Endothelial cell of umbilical vein (primary cell): ENCODE results near the gene CACNA2D3. TPM values are rescaled to one million over a fixed set of nuclear protein-coding genes. Genes with fewer than 3 reads are reported as not detected.

Experiments
- BruUV-seq: library from RNA; stranded (reverse); fragments of 400-500 nt; replicated peaks from 2 replicates; lab custom pipeline; 2021; lab: Mats Ljungman, UMichigan
- CTCF ChIA-PET: fragments of 300-600, 350-600 bp; sonication (Branson Sonifier 250); formaldehyde crosslinking; loops from one replicate; lab custom pipeline; 2021; ENCODE audit warnings: antibody characterized with exemption, inconsistent platforms; lab: Charles Lee
- POLR2A ChIA-PET: fragments of 300-600, 350-600 bp; sonication (Branson Sonifier 250); formaldehyde crosslinking; loops from one replicate; lab custom pipeline; 2021; ENCODE audit warnings: antibody characterized with exemption, inconsistent platforms; lab: Charles Lee
- DNase-seq: peaks from one replicate; pipeline ENCODE4 v3.0.0-alpha.2; 2011; ENCODE audit warnings: low read depth, low spot score
- FAIRE-seq: peaks from 2 replicates; lab custom pipeline; 2011; peaks lifted over from hg19 to GRCh38; lab: Jason Lieb, UNC
- H2AFZ ChIP-seq: 2 replicates; pipeline ENCODE4 v1.6.0; 2012; ENCODE audit warnings: low read depth, low read length, control low read depth, inconsistent platforms
- H3K27ac ChIP-seq: 2 replicates; pipeline ENCODE4 v1.5.1; 2011; ENCODE audit warnings: low read depth, mild to moderate bottlenecking, control low read depth, low read length, moderate library complexity; ENCODE audit not compliant: insufficient read depth
- H3K27me3 ChIP-seq, 2 experiments: 2 replicates each; pipeline versions ENCODE4 v1.6.0 to v1.6.1; 2011; ENCODE audit warnings: low read length in 2 of 2, mixed read lengths in 1 of 2; ENCODE audit not compliant: control insufficient read depth in 2 of 2, insufficient read depth in 2 of 2
- H3K36me3 ChIP-seq, 2 experiments: 2 replicates in 1 of 2; 3 replicates in 1 of 2; pipeline ENCODE4 v1.5.1; 2011; ENCODE audit warnings: low read length in 2 of 2, mild to moderate bottlenecking in 1 of 2, moderate library complexity in 1 of 2; ENCODE audit not compliant: control insufficient read depth in 2 of 2, insufficient read depth in 2 of 2; ENCODE audit errors: extremely low read depth in 1 of 2
- H3K4me1 ChIP-seq: 3 replicates; pipeline ENCODE4 v1.5.1; 2011; ENCODE audit warnings: mild to moderate bottlenecking, low read length; ENCODE audit not compliant: control insufficient read depth, insufficient read depth; ENCODE audit errors: extremely low read depth
- H3K4me2 ChIP-seq: 2 replicates; pipeline ENCODE4 v1.6.1; 2011; ENCODE audit warnings: low read length, control low read depth, mixed read lengths; ENCODE audit not compliant: insufficient read depth
- H3K4me3 ChIP-seq, 3 experiments: fragments of 200-600 bp in 1 of 3; sonication (generic), shearing (Covaris generic) in 1 of 3; replicated peaks in 1 of 3; 2 replicates each; pipeline ENCODE4 v1.5.1; 2011 to 2016; ENCODE audit warnings: control low read depth in 3 of 3, low read length in 3 of 3, mild to moderate bottlenecking in 2 of 3, inconsistent platforms in 1 of 3, low read depth in 1 of 3, moderate library complexity in 1 of 3; ENCODE audit not compliant: insufficient read depth in 1 of 3
- H3K79me2 ChIP-seq: 2 replicates; pipeline ENCODE4 v1.6.0; 2012; ENCODE audit warnings: low read length, inconsistent platforms; ENCODE audit not compliant: control insufficient read depth, insufficient read depth
- H3K9ac ChIP-seq: replicated peaks from 2 replicates; pipeline ENCODE3; 2011; ENCODE audit warnings: low read length, control low read depth; ENCODE audit not compliant: insufficient read depth; ENCODE audit errors: extremely low read depth
- H3K9me1 ChIP-seq: replicated peaks from 3 replicates; pipeline ENCODE4 v1.6.0; 2011; ENCODE audit warnings: mild to moderate bottlenecking, low read length; ENCODE audit not compliant: control insufficient read depth, insufficient read depth; ENCODE audit errors: extremely low read depth
- H3K9me3 ChIP-seq: replicated peaks from 2 replicates; pipeline ENCODE4 v1.5.1; 2012; ENCODE audit warnings: low read length, inconsistent platforms; ENCODE audit not compliant: control insufficient read depth, insufficient read depth
- H4K20me1 ChIP-seq: replicated peaks from 2 replicates; pipeline ENCODE3; 2011; ENCODE audit warnings: mild to moderate bottlenecking, low read length; ENCODE audit not compliant: control insufficient read depth, insufficient read depth; ENCODE audit errors: extremely low read depth
- CTCF ChIP-seq, 2 donors: IDR thresholded peaks; 1 replicate in 1 of 2; 2 replicates in 1 of 2; pipeline ENCODE4 v1.5.1; 2011; ENCODE audit warnings: low read length in 2 of 2, mild to moderate bottlenecking in 2 of 2, moderate library complexity in 2 of 2, control low read depth in 1 of 2, inconsistent platforms in 1 of 2, low read depth in 1 of 2; ENCODE audit not compliant: insufficient read depth in 1 of 2; ENCODE audit errors: extremely low read depth in 1 of 2
- EZH2 ChIP-seq: IDR thresholded peaks from 2 replicates; pipeline ENCODE4 v1.6.1; 2012; ENCODE audit warnings: borderline replicate concordance, low read depth, mild to moderate bottlenecking, moderate library complexity, low read length, inconsistent platforms; ENCODE audit not compliant: severe bottlenecking
- FOS ChIP-seq: IDR thresholded peaks from 2 replicates; pipeline ENCODE4 v1.6.1; 2011; ENCODE audit warnings: mild to moderate bottlenecking, low read length, moderate library complexity, borderline replicate concordance; ENCODE audit not compliant: insufficient read depth
- GATA2 ChIP-seq: IDR thresholded peaks from 2 replicates; pipeline ENCODE4 v1.7.0; 2011; ENCODE audit warnings: low read depth, mild to moderate bottlenecking, moderate library complexity, mixed read lengths, low read length; ENCODE audit not compliant: insufficient read length, insufficient read depth
- JUN ChIP-seq: IDR thresholded peaks from 2 replicates; pipeline ENCODE4 v1.6.1; 2011; ENCODE audit warnings: borderline replicate concordance, low read depth; ENCODE audit not compliant: insufficient read length, insufficient read depth
- MAX ChIP-seq: IDR thresholded peaks from 2 replicates; pipeline ENCODE4 v1.6.1; 2011; ENCODE audit not compliant: insufficient read depth, insufficient read length
- MYC ChIP-seq: IDR thresholded peaks from one replicate; pipeline ENCODE4 v1.6.1; 2011; ENCODE audit warnings: mild to moderate bottlenecking, low read depth, low read length
- POLR2A ChIP-seq: IDR thresholded peaks from 2 replicates; pipeline ENCODE4 v1.6.1; 2012; ENCODE audit warnings: low read depth, mild to moderate bottlenecking, control low read depth, low read length
- POLR2AphosphoS5 ChIP-seq: IDR thresholded peaks from 2 replicates; pipeline ENCODE4 v1.6.1; 2012; ENCODE audit warnings: low read depth, mild to moderate bottlenecking, control low read depth, low read length, moderate library complexity; ENCODE audit not compliant: insufficient read depth
- dilution Hi-C: fragments of 300-500 bp; cut with MboI; formaldehyde crosslinking; loops from one replicate; pipeline ENCODE4 v1.15.0; 2019; ENCODE audit warnings: low sequenced_read_pairs; ENCODE audit not compliant: extremely low pct_ligation_motif_present
- intact Hi-C: fragments of 100-400 bp; cut with micrococcal nuclease; formaldehyde crosslinking; loops from one replicate; pipeline ENCODE4 v1.10.0; 2022
- polyA plus RNA-seq, 4 experiments: library from polyadenylated mRNA; depleted of rRNA in 3 of 4; stranded (reverse) in 3 of 4; unstranded in 1 of 4; fragments of >200 nt; gene quantifications; 2 replicates each; pipeline versions ENCODE4 v1.2.1 to v1.2.3, GENCODE V29; 2011 to 2012; ENCODE audit warnings: missing spikeins in 1 of 4
- total RNA-seq: library from RNA; stranded (reverse); gene quantifications from 2 replicates; pipeline ENCODE4 v1.2.3, GENCODE V29; 2021

The CACNA2D3 gene
- total and polyA plus RNA-seq, 2 donors (not counting 3 experiments of a cell fraction or from before 2014, with no cell fraction given): not detected

GRCh38 chr3:55000953-55001352 is 878.6 kb downstream of the CACNA2D3 start:
- Histone ChIP-seq H3K4me2 (no peak overlapping the region), H3K79me2 (no peaks in the 10 kb centered on the region), H3K4me1 (no peaks in the 10 kb centered on the region), H3K9ac (no peak overlapping the region), H3K9me3 (peaks cover 2% of the 10 kb centered on the region), H3K9me1 (no peaks in the 10 kb centered on the region), H3K27me3 (no peaks in the 10 kb centered on the region), H3K4me3 (no peak overlapping the region), H3K27ac (no peak overlapping the region), H3K36me3 (no peaks in the 10 kb centered on the region), H2AFZ (no peak overlapping the region), H4K20me1 (no peaks in the 10 kb centered on the region)
- intact Hi-C loops: no loop called here
- ChIA-PET POLR2A (no interaction called here), CTCF (no interaction called here)
- BruUV-seq: no TSS peak
- TF ChIP-seq JUN: no peak
- no peak for TF ChIP-seq EZH2
- no peak for TF ChIP-seq POLR2AphosphoS5
- no peak for TF ChIP-seq FOS
- no peak for TF ChIP-seq GATA2
- no peak for TF ChIP-seq MYC
- no peak for TF ChIP-seq CTCF (IDR thresholded peaks at IDR 0.05; ENCODE audit: extremely low read depth in 1 of 2, insufficient read depth in 1 of 2, low read depth in 1 of 2, low read length in 2 of 2)
- no peak for TF ChIP-seq MAX
- TF ChIP-seq POLR2A: no peak
- FAIRE-seq (no peak), DNase-seq (no peak)
- dilution Hi-C loops: no loop called here
